ENCODE results near the gene PIM1.
"Not testable (repeated sequence)": the region's sequence is repeated elsewhere in the genome, so short reads cannot be mapped to it uniquely, and the experiment has no call there.

The PIM1 gene

GRCh38 chr6:37128863-37129443, 41.0 kb upstream of the PIM1 start:
- no CpG with 5 or more reads among the region's 12 CpGs for WGBS (ENCODE audit: extremely low coverage, insufficient coverage, insufficient read length)
- H3K4me3 ChIP-seq (ENCODE audit: low read depth, low read length), result not testable (repeated sequence)

GRCh38 chr6:37129566-37129965, 40.4 kb upstream of the PIM1 start:
- Histone ChIP-seq H3K9me3 (ENCODE audit: insufficient read depth, low read depth, low read length) (no peaks in the 10 kb centered on the region), H4K91ac (ENCODE audit: low read depth, low read length) (no peak overlapping the region), H4K12ac (ENCODE audit: low read depth, low read length) (no peak overlapping the region), H2AFZ (ENCODE audit: insufficient read depth, low read length, poor library complexity) (no peak overlapping the region), H3K79me2 (ENCODE audit: control insufficient read depth, insufficient read depth, low read length, poor library complexity) (no peaks in the 10 kb centered on the region), H3K23ac (ENCODE audit: low read length) (no peak overlapping the region), H3K14ac (ENCODE audit: low read length) (no peak overlapping the region), H4K8ac (ENCODE audit: low read depth, low read length) (no peak overlapping the region), H3K4me1 (ENCODE audit: control insufficient read depth in 1 of 2, insufficient read depth in 2 of 2, low read length in 2 of 2) (peaks cover 18 to 26% of the 10 kb centered on the region in 2 experiments), H2BK5ac (ENCODE audit: low read depth, low read length, poor library complexity) (no peak overlapping the region), H3K18ac (ENCODE audit: low read length) (no peak overlapping the region), H2AK5ac (ENCODE audit: low read length) (no peak overlapping the region), H3K9ac (ENCODE audit: low read length) (no peak overlapping the region), H3K79me1 (ENCODE audit: low read length) (peaks cover 15% of the 10 kb centered on the region), H3K27me3 (ENCODE audit: insufficient read depth, low read length) (no peaks in the 10 kb centered on the region), H3K27ac (ENCODE audit: low read depth, low read length) (no peak overlapping the region), H3K36me3 (ENCODE audit: control insufficient read depth in 1 of 2, insufficient read depth in 2 of 2, low read length in 2 of 2) (no peaks in the 10 kb centered on the region), H3K4me3 (ENCODE audit: low read depth, low read length) (no peak overlapping the region), H2BK120ac (ENCODE audit: insufficient read depth, low read length, poor library complexity) (no peak overlapping the region), H2BK12ac (ENCODE audit: low read length) (no peak overlapping the region), H3K4me2 (ENCODE audit: low read length) (no peak overlapping the region), H3K4ac (ENCODE audit: low read depth, low read length) (no peak overlapping the region)
- DNase-seq, result peak in 1 of 2 donors; percentile 39
- WGBS (ENCODE audit: extremely low coverage, insufficient coverage, insufficient read length), result no CpG with 5 or more reads among the region's 5 CpGs

More at GRCh38 chr6:37128863-37129443, 41.0 kb upstream of the PIM1 start:
- H3K9me3 ChIP-seq (ENCODE audit: insufficient read depth, low read depth, low read length); H3K4me2 ChIP-seq (ENCODE audit: low read length); H3K23ac ChIP-seq (ENCODE audit: low read length); H3K27ac ChIP-seq (ENCODE audit: low read depth, low read length); H4K8ac ChIP-seq (ENCODE audit: low read depth, low read length); H2AK5ac ChIP-seq (ENCODE audit: low read length); H3K36me3 ChIP-seq (ENCODE audit: control insufficient read depth in 1 of 2, insufficient read depth in 2 of 2, low read length in 2 of 2); H3K14ac ChIP-seq (ENCODE audit: low read length); H2BK12ac ChIP-seq (ENCODE audit: low read length); H3K18ac ChIP-seq (ENCODE audit: low read length); H2BK120ac ChIP-seq (ENCODE audit: insufficient read depth, low read length, poor library complexity); H3K79me2 ChIP-seq (ENCODE audit: control insufficient read depth, insufficient read depth, low read length, poor library complexity); H2AFZ ChIP-seq (ENCODE audit: insufficient read depth, low read length, poor library complexity); H2BK5ac ChIP-seq (ENCODE audit: low read depth, low read length, poor library complexity); H3K4ac ChIP-seq (ENCODE audit: low read depth, low read length); H4K91ac ChIP-seq (ENCODE audit: low read depth, low read length); H4K12ac ChIP-seq (ENCODE audit: low read depth, low read length); H3K9ac ChIP-seq (ENCODE audit: low read length); H3K27me3 ChIP-seq (ENCODE audit: insufficient read depth, low read length); DNase-seq: not testable (repeated sequence)
- Histone ChIP-seq H3K79me1 (ENCODE audit: low read length) (peaks cover 14% of the 10 kb centered on the region), H3K4me1 (ENCODE audit: control insufficient read depth in 1 of 2, insufficient read depth in 2 of 2, low read length in 2 of 2) (peaks cover 12 to 20% of the 10 kb centered on the region in 2 experiments)

DNA sequence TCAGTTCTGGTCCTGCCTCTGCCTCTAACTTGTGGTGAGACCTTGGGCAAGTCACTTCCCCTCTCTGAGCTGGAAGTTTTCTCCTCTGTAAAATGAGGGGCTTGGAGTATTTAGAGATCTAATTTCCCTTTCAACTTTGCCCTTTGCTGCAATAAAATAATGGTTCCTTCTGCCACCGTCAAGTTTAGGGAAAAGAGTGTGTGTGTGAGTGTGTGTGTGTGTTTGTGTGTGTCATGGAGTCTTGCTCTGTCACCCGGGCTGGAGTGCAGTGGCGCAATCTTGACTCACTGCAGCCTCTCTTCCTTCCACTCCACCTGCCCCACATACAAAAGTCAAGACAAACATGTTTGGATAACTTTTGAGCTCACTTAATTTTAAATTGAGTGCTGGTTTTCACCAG, 39.2 kb upstream of the PIM1 start:
- Histone ChIP-seq H3K4ac (ENCODE audit: low read depth, low read length) (no peak overlapping the region), H3K27ac (ENCODE audit: low read depth, low read length) (no peak overlapping the region), H3K18ac (ENCODE audit: low read length) (no peak overlapping the region), H2AFZ (ENCODE audit: insufficient read depth, low read length, poor library complexity) (no peak overlapping the region), H3K4me3 (ENCODE audit: low read depth, low read length) (no peak overlapping the region), H2AK5ac (ENCODE audit: low read length) (no peak overlapping the region), H3K27me3 (ENCODE audit: insufficient read depth, low read length) (no peaks in the 10 kb centered on the region), H3K14ac (ENCODE audit: low read length) (no peak overlapping the region), H3K36me3 (ENCODE audit: control insufficient read depth in 1 of 2, insufficient read depth in 2 of 2, low read length in 2 of 2) (no peaks in the 10 kb centered on the region), H3K9me3 (ENCODE audit: insufficient read depth, low read depth, low read length) (no peaks in the 10 kb centered on the region), H3K23ac (ENCODE audit: low read length) (no peak overlapping the region), H3K4me2 (ENCODE audit: low read length) (no peak overlapping the region), H4K12ac (ENCODE audit: low read depth, low read length) (no peak overlapping the region), H2BK12ac (ENCODE audit: low read length) (no peak overlapping the region), H2BK120ac (ENCODE audit: insufficient read depth, low read length, poor library complexity) (no peak overlapping the region), H3K79me2 (ENCODE audit: control insufficient read depth, insufficient read depth, low read length, poor library complexity) (no peaks in the 10 kb centered on the region), H4K91ac (ENCODE audit: low read depth, low read length) (no peak overlapping the region), H4K8ac (ENCODE audit: low read depth, low read length) (no peak overlapping the region), H3K79me1 (ENCODE audit: low read length) (peaks cover 12% of the 10 kb centered on the region), H2BK5ac (ENCODE audit: low read depth, low read length, poor library complexity) (no peak overlapping the region), H3K4me1 (ENCODE audit: control insufficient read depth in 1 of 2, insufficient read depth in 2 of 2, low read length in 2 of 2) (peaks cover 22 to 30% of the 10 kb centered on the region in 2 experiments), H3K9ac (ENCODE audit: low read length) (no peak overlapping the region)
- no CpG with 5 or more reads among the region's 3 CpGs for WGBS (ENCODE audit: extremely low coverage, insufficient coverage, insufficient read length)
- DNase-seq, result peak; percentile 51 to 68

- Histone ChIP-seq H3K4me2 (ENCODE audit: low read length) (peak overlapping the region; percentile 3), H3K79me2 (ENCODE audit: control insufficient read depth, insufficient read depth, low read length, poor library complexity) (no peaks in the 10 kb centered on the region), H4K8ac (ENCODE audit: low read depth, low read length) (no peak overlapping the region), H2BK12ac (ENCODE audit: low read length) (peak overlapping the region; percentile 4), H3K9me3 (ENCODE audit: insufficient read depth, low read depth, low read length) (no peaks in the 10 kb centered on the region), H3K4me1 (ENCODE audit: control insufficient read depth in 1 of 2, insufficient read depth in 2 of 2, low read length in 2 of 2) (peaks cover 22 to 33% of the 10 kb centered on the region in 2 experiments), H3K79me1 (ENCODE audit: low read length) (peaks cover 8% of the 10 kb centered on the region), H3K14ac (ENCODE audit: low read length) (no peak overlapping the region), H4K12ac (ENCODE audit: low read depth, low read length) (no peak overlapping the region), H3K9ac (ENCODE audit: low read length) (no peak overlapping the region), H3K18ac (ENCODE audit: low read length) (no peak overlapping the region), H3K27me3 (ENCODE audit: insufficient read depth, low read length) (no peaks in the 10 kb centered on the region), H2BK5ac (ENCODE audit: low read depth, low read length, poor library complexity) (no peak overlapping the region), H2BK120ac (ENCODE audit: insufficient read depth, low read length, poor library complexity) (no peak overlapping the region), H3K36me3 (ENCODE audit: control insufficient read depth in 1 of 2, insufficient read depth in 2 of 2, low read length in 2 of 2) (no peaks in the 10 kb centered on the region), H2AFZ (ENCODE audit: insufficient read depth, low read length, poor library complexity) (no peak overlapping the region), H3K4ac (ENCODE audit: low read depth, low read length) (no peak overlapping the region), H2AK5ac (ENCODE audit: low read length) (no peak overlapping the region), H3K23ac (ENCODE audit: low read length) (no peak overlapping the region), H3K4me3 (ENCODE audit: low read depth, low read length) (no peak overlapping the region), H3K27ac (ENCODE audit: low read depth, low read length) (peak overlapping the region; percentile 11), H4K91ac (ENCODE audit: low read depth, low read length) (peak overlapping the region; percentile 2)
- DNase-seq, result peak in 1 of 2 donors; percentile 12
- no CpG with 5 or more reads among the region's 15 CpGs for WGBS (ENCODE audit: extremely low coverage, insufficient coverage, insufficient read length)
Measured at GRCh38 chr6:37131104-37131959, 38.6 kb upstream of the PIM1 start.

Data from trophoblast cell (in vitro differentiated cells and primary cell).